Pericardium fibroblast (primary cell): Measurements from ENCODE around the gene ASB14. TPM values are rescaled to one million over a fixed set of nuclear protein-coding genes. Genes with fewer than 3 reads are reported as not detected.

ENCODE experiments used
- total RNA-seq: library from RNA; depleted of rRNA; stranded (reverse); fragments of >200 nt; gene quantifications from 2 replicates; pipeline ENCODE4 v1.2.3, GENCODE V29; 2015

The ASB14 gene
- 0.23 TPM in 1 of 2 replicates, not detected in the other for total RNA-seq

DNA sequence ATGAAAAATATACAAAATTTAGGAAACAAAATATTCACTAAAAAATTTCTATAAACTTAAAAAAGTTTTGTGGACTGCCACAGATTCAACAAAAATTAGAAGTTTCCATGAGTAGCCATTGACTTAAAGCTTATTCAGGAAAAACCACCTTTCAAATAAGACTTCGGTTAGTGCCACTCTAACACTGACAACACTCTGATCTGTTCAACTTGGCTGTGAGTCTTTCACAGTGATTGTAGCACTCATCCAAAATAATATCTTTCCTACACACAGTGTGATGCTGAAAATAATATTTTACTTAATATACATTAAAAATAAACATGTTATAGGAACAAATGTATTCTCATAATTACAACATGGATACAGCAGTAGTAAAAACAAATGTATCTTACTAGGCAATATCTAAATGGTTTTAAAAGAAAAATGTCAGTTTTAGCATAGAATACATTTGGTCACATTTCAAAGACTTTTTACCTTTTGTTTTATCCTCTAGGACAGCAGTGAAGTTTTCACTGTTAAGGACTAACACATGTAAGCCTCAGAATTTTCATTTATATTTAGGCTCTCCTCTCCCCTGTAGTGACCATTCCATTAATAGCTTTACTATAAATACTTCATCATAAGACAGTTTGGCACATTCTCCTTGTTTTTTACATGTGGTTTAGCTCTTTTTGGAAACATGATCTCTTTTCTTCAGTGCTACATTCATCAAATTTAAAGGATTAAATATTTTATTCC is at the start of gene ASB14:
ASB14 (minus strand) TSS at position 527 of the 738 bp plus-strand sequence. CDS start 652 bp downstream, outside the sequence.

DNA sequence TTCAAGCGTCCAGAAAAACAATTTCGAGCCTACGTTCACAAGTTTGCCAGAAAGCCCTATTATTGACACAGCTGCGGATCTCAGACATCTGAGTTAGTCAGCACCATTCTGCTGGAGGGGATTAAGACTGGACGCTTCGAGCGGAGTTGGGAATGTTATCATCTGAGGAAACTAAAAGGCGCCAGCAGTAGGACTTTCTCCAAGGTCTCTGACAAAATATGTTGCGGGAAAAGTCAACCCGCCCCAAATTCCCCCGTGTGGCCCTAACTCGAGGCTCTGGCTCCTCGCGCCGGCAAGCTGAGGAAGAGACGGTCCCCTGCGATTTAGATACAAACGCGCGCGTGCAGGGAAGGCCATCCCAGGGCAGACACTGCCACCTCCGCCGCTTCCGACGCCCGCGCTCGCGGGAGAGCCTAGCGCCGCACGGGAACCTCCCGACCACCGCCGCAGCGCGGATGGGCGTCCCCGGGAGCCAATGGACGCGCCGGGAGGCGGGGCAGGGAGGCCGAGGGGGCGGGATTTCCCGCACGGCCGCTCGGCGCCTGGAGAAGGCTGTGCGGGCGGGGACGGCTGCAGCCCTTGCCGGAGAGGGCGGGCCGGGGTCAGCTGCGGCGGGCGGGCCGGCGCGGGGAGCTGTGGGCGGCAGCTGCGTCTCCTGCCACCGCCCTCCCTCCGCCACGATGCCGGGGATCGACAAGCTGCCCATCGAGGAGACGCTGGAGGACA is 65.1 kb downstream of the ASB14 start, which contains the start of gene APPL1:
APPL1 (plus strand) TSS at position 526 of the 726 bp plus-strand sequence; CDS start at position 681, 155 bp downstream.

Other genes starting within 250 kb of the ASB14 start
- gene SPATA12, start 232.0 kb downstream of the ASB14 start, total RNA-seq = not detected in 2 replicates
- 5.4 and 27.3 TPM in 2 replicates for gene IL17RD, start 127.3 kb downstream of the ASB14 start, total RNA-seq
- not detected in 2 replicates for gene HESX1, start 92.7 kb downstream of the ASB14 start, total RNA-seq
- gene APPL1, start 65.0 kb downstream of the ASB14 start, total RNA-seq = 20.3 and 26.7 TPM in 2 replicates